ENCODE results near the gene UROS. TPM values are rescaled to one million over a fixed set of nuclear protein-coding genes. Genes with fewer than 3 reads are reported as not detected.

The UROS gene
- total RNA-seq, 4 donors from 2014 or later, result 54.4 to 74.3 (median 69.6) TPM

DNA sequence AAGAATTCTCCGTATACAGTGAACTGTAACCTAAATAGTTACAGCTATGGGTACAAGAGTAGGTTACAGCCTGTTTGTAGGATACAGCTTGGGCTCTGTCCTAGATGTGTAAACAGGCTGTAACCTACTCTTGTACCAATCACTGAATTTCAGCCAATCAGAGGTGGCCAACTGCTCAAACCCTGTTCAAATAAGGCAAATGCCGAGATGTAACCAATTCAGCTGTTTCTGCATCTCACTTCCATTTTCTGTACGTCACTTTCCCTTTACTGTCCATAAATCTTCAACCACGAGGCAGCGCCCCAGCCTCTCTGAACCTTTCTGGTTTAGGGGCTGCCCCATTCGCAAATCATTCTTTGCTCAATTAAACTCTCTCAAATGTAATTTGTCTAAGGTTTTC lies 39.1 kb downstream of the UROS start:
- WGBS, 2 donors, result 88 to 91% methylated on average over 6 of the region's 6 CpGs
- Histone ChIP-seq H3K4me3 (replicated peaks in 1 of 3) (no peak overlapping the region), H3K4me1 (peaks cover 0 to 8% of the 10 kb centered on the region in 2 donors), H3K27me3 (no peaks in the 10 kb centered on the region), H3K9me3 (no peaks in the 10 kb centered on the region), H3K27ac (no peak overlapping the region), H3K36me3 (no peaks in the 10 kb centered on the region)
- no peak for DNase-seq
- TF ChIP-seq POLR2A (IDR thresholded peaks at IDR 0.05), result no peak
- intact Hi-C loops (cut with DNase I), result no loop called here

- WGBS, 2 donors, result 86 to 92% methylated on average over 5 to 7 of the region's 7 CpGs
Measured at GRCh38 chr10:125783408-125783807, 39.6 kb downstream of the UROS start.

GRCh38 chr10:125782616-125783015 lies 40.4 kb downstream of the UROS start:
- no peak for DNase-seq
- intact Hi-C loops (cut with DNase I), result no loop called here

More at GRCh38 chr10:125783408-125783807, 39.6 kb downstream of the UROS start:
- H3K27me3 ChIP-seq, result no peaks in the 10 kb centered on the region
- no peak for DNase-seq
- peaks cover 0 to 8% of the 10 kb centered on the region in 2 donors for H3K4me1 ChIP-seq
- H3K27ac ChIP-seq, result no peak overlapping the region
- intact Hi-C loops (cut with DNase I), result no loop called here
- TF ChIP-seq POLR2A (IDR thresholded peaks at IDR 0.05), result no peak
- TF ChIP-seq CTCF (IDR thresholded peaks at IDR 0.05), result no peak
- H3K36me3 ChIP-seq, result no peaks in the 10 kb centered on the region
- no peaks in the 10 kb centered on the region for H3K9me3 ChIP-seq
- no peak overlapping the region for H3K4me3 ChIP-seq (replicated peaks in 1 of 3)

DNA sequence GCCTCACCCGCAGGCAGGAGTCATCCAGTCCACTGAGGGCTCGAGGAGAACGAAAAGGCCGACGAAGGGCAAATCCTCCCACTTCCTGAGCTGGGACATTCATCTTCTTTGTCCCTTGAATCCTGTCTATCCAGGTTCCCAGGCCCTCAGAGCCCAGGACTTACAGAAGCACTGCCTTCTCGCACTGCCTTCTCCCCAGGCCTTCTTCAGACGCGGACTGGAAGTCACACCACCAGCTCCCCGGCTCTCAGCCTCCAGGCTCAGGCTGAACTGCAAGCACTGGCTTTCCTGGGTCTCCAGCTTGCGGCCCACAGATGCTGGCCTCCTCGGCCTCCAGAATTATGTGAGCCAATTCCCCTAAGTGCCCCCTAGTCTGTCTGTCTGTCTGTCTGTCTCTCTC lies 41.0 kb downstream of the UROS start:
- intact Hi-C loops (cut with DNase I), result no loop called here
- Histone ChIP-seq H3K9me3 (no peaks in the 10 kb centered on the region), H3K4me1 (peaks cover 0 to 3% of the 10 kb centered on the region in 2 donors), H3K27ac (no peak overlapping the region), H3K4me3 (replicated peaks in 1 of 3) (no peak overlapping the region), H3K36me3 (no peaks in the 10 kb centered on the region), H3K27me3 (no peaks in the 10 kb centered on the region)
- no peak for DNase-seq
- WGBS, 2 donors, result 84 to 94% methylated on average over 11 of the region's 11 CpGs
- no peak for TF ChIP-seq POLR2A (IDR thresholded peaks at IDR 0.05)
- TF ChIP-seq CTCF (IDR thresholded peaks at IDR 0.05), result no peak

More at GRCh38 chr10:125782616-125783015, 40.4 kb downstream of the UROS start:
- Histone ChIP-seq H3K4me1 (peaks cover 0 to 8% of the 10 kb centered on the region in 2 donors), H3K9me3 (no peaks in the 10 kb centered on the region), H3K36me3 (no peaks in the 10 kb centered on the region), H3K27me3 (no peaks in the 10 kb centered on the region), H3K27ac (no peak overlapping the region), H3K4me3 (replicated peaks in 1 of 3) (no peak overlapping the region)
- no peak for TF ChIP-seq POLR2A (IDR thresholded peaks at IDR 0.05)
- no peak for TF ChIP-seq CTCF (IDR thresholded peaks at IDR 0.05)
- 81 to 98% methylated on average over 10 to 11 of the region's 11 CpGs for WGBS, 2 donors

DNA sequence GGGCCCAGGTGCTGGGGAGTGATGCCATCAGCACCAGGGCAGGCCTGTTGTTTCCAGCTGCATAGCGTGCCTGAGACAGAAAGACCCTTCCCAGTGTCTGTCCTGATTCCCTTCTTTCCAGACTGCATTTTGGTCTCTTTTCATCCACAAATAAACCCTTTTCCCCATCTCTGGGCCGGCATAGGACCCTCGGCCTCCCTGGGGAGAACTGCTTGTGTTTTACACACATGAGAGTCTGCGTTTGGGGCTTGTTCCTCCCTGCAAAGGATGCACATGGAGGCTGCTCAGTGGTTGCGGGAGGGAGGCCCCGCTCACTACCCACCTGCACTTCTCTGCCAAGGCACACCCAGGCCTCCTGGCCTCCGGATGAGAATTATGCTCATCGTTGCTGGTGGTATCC lies 41.7 kb downstream of the UROS start:
- Histone ChIP-seq H3K36me3 (no peaks in the 10 kb centered on the region), H3K4me3 (replicated peaks in 1 of 3) (no peak overlapping the region), H3K27ac (no peak overlapping the region), H3K27me3 (no peaks in the 10 kb centered on the region), H3K4me1 (no peaks in the 10 kb centered on the region), H3K9me3 (no peaks in the 10 kb centered on the region)
- DNase-seq, result no peak
- no peak for TF ChIP-seq POLR2A (IDR thresholded peaks at IDR 0.05)
- no peak for TF ChIP-seq CTCF (IDR thresholded peaks at IDR 0.05)
- intact Hi-C loops (cut with DNase I), result no loop called here
- 93 to 94% methylated on average over 6 to 7 of the region's 8 CpGs for WGBS, 2 donors

All from thyroid gland (tissue), 4 donors.